HEK293T (cell line): Measurements from ENCODE around the gene TFR2.
"Not testable (repeated sequence)": the region's sequence is repeated elsewhere in the genome, so short reads cannot be mapped to it uniquely, and the experiment has no call there.

ENCODE experiments used
- LEF1 ChIP-seq: fragments of 450-650 bp; IDR thresholded peaks from 2 replicates; pipeline ENCODE4 v1.6.1; 2017; ENCODE audit warnings: mild to moderate bottlenecking, borderline replicate concordance
- ZNF384 ChIP-seq: fragments of 450-650 bp; IDR thresholded peaks from 2 replicates; pipeline ENCODE4 v1.6.1; 2016

DNA sequence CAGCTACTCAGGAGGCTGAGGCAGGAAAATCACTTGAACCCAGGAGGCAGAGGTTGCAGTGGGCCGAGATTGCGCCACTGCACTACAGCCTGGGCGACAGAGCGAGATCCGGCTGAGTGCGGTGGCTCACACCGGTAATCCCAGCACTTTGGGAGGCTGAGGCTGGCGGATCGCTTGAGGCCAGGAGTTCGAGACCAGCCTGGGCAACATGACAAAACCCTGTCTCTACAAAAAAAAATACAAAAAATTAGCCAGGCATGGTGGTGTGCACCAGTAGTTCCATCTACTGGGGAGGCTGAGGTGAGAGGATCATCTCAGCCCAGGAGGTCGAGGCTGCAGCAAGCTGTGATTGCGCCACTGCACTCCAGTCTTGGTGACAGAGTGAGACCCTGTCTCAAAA, 27.8 kb upstream of the TFR2 start:
- not testable (repeated sequence) for TF ChIP-seq LEF1, ZNF384
